NCI-H82 treated with DMSO at 0.1 percent for 48 hours (cell line): ENCODE data around the gene DLK2.
A peak's percentile ranks its signal among the peaks of the same experiment; 100 is the strongest.
"Not testable (repeated sequence)": the region's sequence is repeated elsewhere in the genome, so short reads cannot be mapped to it uniquely, and the experiment has no call there.

Source experiments
- DNase-seq: peaks from one replicate; lab custom pipeline; 2025; ENCODE audit not compliant: unreplicated experiment; lab: John Stamatoyannopoulos, UW

The DLK2 gene

DNA sequence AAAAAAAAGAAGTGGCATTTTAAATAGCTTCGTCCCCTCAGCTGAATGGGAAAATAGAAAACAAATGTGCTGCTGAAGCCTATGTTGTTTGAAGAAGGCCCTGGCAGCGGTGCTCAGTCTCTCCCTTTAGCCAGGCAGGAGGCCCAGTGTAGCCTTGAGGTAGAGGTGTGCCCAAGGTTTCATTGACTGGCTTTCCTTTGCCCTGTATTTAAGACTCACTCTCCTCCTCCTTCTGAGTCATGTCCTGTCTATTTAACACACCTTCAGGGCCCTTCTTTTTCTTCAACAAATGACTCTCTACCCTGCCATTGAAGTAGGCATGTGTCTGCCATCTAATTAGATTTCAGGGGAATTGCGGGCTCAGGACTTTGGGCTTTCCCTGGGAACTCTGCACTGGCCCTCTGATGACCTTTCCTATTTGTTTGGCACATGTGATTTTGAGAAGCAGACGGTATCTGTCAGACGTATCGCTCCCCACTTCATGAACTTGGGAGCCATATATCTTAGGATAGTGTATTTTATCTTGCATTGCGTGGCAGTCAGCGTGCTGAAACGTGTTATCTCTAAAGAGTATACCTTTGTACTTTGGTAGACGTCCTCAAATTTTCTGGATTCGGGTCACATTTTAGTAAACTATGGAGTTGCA lies 26.4 kb upstream of the DLK2 start:
- no peak for DNase-seq

DNA sequence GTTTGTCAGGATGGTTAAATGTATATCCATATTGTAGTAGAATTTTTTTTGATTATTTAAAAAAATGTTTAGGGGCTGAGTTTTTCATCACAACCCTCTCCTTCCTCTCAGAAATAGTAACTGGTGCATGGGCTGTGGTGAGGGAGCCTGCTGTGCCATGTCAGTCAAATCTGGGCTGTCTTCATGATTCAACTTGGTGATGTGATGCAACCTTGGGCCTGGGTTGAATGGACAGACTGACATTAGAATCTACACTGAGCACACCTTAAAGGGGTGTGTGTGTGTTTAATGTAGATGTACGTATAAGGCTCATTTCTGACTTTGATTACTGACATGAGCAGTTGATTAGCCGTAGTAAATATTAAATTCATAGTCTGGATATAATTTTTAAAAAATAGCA lies 25.7 kb upstream of the DLK2 start:
- DNase-seq: no peak

DNA sequence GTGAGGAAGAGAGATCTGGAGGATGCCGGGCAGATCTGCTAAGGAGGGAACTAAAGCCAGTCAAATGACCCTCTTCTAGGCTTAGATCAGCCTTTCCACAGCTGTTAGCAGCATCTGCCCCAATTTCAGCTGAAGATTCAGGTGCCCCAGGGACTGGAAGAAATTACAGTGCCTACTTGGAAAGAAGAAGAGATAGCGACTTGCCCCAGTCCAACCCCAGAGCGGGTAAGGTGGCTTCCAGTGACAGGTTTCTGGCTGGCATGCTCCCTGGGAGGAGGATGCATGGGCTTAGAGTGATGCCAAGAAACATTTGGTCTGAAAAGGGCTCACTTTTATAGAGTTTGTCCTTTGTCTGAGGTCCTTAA lies 22.6 kb upstream of the DLK2 start:
- no peak for DNase-seq

DNA sequence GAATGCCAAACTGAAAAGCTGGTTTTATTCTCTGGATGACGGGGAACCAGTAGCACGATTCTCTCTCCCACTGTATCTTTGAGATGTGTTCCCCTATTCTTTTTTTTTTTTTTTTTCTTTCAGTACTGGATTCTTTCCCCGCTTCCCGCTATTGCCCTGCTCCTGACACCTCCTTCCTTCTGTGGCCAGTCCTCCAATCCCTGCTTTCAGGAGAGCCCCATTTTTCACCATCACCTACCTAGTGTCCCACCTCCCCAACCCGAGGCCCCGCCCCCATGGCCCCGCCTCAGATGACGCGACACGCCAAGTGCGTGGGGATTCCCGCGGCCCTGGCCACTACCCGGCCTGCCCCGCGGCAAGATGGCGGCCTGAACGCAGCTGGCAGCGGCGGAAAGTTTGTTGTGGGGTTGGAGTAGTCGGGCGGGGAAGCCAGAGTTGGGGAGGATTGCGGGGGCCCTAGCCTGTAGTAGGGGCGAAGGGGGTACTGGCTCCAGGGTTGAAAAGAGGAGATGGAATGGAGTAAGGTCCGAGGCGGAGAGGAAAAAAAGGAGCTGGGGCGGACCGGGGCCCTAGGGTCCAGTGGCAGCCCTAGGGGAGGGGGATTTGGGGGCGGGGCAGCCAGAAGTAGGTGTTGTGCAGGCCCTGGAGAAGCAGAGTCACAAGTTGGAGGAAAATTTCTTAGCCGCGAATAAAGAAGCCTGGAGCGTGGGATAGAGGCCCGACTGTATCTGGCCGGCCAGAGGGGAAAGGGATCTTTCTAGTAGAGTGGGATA lies 22.1 kb upstream of the DLK2 start, which contains the start of gene TJAP1:
TSS of gene TJAP1 (plus strand) at position 336 of the 773 bp plus-strand sequence. CDS start 21,432 bp downstream, outside the sequence.
- DNase-seq: peak; percentile 59

DNA sequence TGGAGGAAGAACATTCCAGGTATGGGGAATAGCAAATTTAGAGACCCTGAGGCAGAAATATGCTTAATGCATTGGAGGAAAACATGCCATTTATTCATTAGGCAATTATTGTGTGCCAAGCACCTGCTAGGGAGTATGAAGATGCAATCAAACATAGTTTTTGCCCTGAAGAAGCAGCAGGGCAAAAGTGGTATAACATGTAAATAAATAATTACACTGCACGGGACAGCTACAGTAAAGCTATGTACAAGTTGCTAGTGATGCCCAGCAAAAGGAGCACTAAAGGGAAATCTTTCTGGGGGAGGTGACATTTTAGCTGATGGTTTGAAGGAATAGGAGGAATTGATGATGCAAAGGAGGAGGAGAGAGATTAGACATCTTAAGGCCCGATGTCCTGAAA lies 21.4 kb upstream of the DLK2 start:
- DNase-seq: no peak

DNA sequence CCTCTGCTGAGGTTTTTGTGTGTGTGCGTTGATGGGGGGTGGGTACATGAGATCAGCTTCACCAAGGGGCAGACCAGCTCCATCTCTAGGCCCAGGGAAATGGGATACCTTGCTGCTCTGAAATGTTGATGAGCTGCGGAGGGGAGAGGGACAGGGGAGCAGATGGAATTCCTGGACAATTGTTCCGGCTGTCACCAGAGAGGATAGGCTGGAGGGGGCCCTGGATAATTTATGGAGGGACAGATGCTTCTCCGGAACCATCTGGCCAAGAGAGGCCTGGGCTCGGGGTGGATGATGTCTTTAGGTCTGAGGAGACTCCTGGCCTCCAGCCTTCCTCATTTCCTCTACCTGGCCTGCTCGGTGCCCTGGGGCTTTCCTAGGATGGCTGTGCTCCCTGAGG lies 20.2 kb upstream of the DLK2 start:
- DNase-seq: peak; percentile 71

DNA sequence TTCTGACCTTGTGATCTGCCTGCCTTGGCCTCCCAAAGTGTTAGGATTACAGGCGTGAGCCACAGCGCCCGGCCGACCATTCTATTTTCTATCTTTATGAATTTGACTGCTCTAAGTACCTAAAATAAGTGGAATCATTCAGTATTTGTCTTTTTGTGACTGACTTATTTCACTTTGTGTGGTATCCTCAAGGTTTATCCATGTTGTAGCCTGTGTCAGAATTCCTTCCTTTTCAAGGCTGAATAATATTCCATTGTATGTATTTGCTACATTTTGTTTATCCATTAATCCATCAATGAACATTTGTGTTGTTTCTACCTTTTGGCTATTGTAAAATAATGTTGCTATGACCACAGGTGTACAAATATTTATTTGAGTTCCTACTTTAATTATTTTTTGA lies 17.2 kb upstream of the DLK2 start:
- DNase-seq: no peak

DNA sequence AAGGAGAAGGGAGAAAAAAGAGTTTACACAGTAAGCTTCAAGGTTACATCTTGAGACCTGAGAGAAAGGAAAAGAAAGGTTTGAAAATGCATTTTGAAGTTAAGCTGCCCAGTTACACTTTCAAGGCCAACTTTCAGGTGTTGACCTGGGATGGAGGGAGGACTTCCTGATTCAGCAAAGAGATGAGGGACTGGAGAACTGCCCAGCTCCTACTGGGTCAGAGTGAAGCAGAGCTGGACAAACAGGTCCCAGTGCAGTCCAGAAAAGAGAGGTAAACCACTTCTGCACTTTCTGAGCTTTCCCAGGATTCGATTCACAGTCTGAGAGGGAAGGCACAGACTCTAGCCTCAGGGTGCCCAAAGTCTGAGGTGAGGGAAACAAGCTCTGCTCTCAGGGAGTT lies 16.1 kb upstream of the DLK2 start:
- DNase-seq: no peak

DNA sequence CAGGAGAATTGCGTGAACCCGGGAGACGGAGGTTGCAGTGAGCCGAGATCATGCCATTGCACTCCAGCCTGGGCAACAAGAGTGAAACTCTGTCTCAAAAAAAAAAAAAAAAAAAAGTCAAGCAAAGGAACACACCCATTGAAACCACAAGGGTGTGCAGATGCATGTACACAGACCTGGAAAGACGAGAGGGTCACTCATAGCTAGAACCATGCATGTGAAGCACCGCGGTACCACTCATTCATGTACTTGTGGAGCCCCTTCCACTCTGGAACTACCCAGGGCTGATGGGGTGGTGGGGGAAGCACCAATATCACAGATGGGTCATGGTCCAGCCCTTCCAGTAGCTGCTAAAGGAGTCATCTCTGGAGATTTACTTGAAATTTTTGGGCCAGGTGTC lies 14.6 kb upstream of the DLK2 start:
- DNase-seq: no peak

DNA sequence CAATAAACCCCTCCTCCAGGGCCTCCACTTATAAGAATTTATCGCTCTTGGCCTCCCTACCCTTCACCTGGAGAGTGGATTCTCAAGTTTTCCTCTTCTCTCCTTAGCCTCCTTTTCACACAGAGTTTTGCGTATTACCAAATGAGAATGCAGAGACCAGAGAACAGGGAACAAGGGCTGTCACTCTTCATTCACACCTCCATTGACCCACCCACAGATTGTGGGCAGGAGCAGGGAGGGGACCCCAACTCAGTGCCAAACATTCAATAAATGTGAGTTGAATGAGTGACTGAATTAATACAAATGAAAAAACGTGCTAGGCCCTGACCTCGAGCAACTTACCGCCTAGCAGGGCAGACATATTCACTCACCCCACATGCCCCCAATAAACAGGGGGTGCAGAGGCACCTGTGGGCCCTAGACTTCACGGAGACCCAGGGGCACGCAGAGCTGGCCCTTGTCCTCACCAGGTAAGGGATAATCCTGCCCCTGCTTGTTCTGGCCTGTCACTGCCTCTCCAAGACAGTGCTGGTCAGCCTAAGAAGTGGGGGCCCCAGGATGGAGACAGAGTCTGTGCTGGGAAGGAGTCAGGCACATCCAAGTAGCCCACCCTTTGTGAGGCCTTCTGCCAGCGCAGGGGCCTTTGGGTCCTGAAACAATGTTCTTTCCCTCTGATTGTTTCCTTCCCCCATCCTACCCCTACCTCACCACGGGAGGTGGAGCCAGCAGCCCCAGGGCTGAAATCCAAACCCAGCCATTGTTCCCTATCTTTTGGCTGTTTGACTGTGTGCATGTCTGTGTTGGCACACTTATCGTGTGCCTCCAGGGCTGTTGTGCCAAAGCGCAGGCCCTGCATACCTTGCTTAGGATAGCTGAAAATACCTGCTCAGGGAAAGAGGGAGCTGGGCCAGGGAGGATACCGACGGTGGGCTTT lies 13.7 kb upstream of the DLK2 start:
- no peak for DNase-seq

DNA sequence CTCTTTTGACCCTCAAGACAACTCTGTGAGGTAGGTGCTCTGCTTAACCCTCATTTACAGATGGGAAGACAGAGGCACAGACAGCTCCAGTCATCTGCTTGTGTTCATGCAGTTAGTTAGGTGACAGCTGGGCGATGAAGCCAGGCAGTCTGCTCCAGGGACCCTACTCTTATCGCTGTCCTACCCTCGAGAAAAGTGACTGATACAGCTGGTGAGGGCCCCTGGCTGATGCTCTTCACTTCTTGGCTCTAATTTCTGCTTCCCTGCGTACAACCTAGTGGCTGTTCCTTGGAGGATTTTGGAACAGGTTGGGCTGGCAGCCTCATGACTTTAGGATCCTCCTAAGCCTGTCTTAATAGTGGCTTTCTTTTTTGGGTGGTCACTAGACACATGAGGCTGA lies 12.9 kb upstream of the DLK2 start:
- no peak for DNase-seq

DNA sequence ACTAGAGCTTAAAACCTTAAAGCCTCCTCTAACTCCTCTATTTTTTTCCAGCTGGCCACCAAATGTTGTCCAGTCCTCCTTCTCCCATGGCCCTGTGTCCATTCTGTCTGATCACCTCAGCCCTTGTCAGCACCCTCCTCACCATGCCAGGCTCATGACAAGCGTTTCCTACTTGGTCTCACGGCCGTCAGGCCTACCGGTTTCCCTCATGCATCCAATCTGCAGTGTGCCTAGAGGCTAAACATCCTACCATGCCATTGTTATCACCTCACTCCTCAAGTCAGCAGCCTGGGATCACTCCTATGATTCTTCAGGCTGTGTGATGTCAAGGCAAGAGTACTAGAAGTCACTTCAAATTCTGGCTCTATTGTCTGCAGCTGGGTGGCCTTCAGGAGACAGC lies 12.4 kb upstream of the DLK2 start:
- no peak for DNase-seq

DNA sequence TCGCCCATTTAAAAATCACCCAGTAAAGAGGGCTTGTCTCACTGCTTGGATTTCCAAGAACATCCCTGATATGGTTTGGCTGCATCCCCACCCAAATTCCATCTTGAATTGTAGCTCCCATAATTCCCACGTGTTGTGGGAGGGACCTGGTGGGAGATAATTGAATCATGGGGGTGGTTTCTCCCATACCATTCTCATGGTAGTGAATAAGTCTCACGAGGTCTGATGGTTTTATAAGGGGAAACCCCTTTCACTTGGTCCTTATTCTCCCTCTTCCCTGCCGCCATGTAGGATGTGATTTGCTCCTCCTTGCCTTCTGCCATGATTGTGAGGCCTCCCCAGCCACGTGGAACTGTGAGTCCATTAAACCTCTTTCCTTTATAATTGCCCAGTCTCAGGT lies 11.9 kb upstream of the DLK2 start:
- DNase-seq: not testable (repeated sequence)

DNA sequence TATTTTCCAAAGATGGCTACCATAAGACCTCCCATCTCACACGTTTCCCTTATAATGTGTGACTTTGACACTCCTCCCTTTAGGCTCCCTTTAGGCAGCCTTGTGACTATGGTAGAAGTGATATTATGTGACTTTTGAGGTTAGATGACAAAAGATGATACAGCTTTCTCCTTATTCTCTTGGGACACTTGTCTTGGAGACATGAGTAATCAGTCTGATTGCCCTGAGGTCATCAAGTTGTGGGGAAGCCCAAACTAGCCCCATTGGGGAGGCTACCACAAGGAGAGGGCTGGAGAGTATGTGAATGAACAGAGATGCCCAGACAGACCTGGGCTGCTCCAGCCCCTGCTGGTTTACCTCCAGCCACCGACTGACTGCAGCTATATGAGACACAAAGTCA lies 10.6 kb upstream of the DLK2 start:
- DNase-seq: no peak

DNA sequence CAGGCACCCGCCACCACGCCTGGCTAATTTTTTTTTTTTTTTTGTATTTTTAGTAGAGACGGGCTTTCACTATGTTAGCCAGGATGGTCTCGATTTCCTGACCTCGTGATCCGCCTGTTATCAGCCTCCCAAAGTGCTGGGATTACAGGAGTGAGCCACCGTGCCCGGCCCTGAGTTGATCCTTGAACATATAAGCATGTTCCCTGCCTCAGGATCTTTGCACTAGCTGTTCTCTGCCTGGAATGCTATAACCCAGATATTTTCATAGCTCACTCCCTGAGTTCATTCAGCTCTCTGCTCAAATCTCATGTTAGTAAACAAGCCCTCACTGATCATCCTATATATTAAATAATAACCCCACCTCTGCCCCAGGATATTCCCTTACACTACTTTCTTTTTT lies 9.0 kb upstream of the DLK2 start:
- DNase-seq: no peak

DNA sequence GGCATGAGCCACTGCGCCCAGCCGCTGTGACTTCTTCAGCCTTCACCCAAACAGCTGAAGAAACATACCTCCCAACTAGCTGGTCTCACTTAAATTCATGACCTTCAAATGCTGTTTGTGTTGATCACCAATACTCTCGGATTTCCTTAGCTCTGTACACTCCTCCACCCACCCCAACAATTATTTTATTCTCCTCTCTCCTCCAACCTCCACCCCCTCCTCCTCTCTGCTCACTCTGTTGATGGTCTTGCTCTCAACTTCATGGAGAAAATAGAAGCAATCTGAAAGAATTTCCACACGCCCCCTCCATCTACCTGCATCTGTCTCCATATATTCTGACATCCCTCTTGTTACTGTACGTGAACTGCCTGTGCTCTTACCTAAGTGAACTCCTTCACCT lies 6.6 kb upstream of the DLK2 start:
- DNase-seq: no peak

DNA sequence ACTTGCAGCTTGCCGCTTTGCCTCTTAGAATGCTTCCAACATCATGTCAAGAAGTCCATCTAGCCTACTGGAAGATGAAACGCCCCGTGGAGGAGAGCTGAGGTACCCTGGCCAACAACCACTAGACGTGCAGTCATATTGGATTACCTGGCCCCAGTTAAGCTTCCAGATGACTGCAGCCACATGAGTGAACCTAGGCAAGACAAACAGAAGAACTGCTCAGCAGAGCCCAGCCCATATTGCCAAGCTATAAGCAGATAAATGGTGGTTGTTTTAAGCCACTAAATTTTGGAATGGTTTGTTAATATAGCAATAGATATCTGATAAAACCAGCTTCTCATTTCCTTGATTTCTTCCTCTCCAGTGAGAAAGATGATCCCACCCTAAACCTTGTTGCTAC lies 4.7 kb upstream of the DLK2 start:
- no peak for DNase-seq

DNA sequence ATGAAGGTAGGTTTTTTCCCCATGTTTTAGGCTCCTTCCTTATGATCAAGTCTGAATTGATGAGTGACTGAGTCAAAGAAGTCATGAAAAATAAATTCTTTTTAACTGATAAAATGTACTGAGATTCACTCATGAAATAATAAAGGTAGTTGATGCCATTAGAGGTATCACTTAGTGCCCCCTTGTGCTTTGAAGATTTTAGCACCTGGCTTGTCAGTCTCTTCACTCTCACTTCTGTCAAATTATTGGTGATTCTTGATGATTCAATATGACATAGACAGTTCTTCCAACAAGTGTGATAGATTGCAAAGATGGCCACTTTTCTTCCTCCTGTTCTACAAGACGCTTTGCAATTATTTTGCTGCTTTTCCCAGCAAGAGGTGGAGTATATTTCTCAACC lies 4.2 kb upstream of the DLK2 start:
- no peak for DNase-seq

DNA sequence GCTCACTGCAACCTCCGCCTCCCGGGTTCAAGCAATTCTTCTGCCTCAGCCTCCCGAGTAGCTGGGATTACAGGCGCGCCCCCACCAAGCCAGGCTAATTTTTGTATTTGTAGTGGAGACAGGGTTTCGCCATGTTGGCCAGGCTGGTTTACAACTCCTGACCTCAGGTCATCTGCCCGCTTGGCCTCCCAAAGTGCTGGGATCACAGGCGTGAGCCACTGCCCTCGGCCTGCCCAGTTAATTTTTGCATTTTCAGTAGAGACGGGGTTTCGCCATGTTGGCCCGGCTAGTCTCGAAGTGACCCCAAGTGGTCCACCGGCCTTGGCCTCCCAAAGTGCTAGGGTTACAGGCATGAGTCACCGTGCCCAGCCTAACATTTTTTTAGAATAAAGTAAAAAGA lies 2.8 kb upstream of the DLK2 start:
- DNase-seq: not testable (repeated sequence)

DNA sequence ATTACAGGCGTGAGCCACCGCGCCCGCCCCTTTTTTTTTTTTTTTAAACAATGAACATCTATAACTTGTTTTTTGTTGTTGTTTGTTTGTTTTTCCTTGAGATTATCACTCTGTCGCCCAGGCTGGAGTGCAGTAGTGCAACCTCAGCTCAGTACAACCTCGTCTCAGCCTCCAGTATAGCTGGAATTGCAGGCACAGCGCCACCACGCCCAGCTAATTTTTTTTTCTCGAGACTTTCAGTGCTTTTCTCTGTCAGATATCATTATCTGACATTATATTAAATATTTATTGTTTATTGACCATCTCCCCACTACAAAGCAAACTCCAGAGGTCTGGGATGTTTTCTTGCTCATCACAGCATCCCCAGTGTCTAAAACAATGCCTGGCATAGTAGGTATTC lies 2.3 kb upstream of the DLK2 start:
- no peak for DNase-seq

DNA sequence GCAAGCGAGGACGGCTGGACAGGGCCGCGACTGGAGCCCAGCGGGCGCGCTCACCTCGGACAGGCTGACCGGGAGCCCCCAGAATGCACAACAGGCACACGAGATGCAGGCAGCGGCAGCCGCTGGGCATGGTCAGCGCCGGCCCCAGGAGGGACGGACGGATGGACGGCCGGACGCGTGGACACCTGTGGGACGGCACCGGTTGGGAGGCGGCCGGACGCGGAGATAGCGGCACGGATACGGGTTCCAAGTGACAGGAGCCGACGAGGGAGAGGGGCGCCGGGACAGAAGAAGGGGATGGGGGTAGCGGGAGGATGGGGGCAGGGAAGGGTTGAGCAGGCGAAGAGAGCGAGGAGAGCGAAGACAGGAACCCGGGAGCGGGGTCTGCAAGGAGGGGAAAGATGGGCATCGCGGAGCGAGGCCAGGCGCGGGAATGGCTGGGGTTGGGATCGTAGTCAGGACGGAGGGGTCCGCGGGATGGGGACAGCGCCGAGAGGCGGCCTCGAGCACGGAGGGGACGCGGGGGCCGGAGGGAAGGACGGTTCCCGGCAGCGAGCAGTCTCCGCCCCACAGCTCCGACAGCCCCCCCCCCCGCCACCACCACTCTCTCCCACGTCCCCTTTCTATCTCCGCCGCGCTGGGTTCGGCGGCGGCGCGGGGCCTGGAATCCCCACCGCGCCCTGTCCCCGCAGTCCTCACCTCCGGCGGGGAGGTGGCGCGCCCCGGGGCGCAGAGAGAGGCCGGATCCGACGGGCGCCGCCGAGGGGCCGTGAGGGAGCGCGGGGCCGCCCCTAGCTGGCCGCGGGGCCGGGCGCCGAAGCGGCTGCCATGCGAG lies 435 bp downstream of the DLK2 start:
- peak; percentile 48 for DNase-seq
